NB4 (cell line): ENCODE measurements around the gene F2RL1.

ENCODE experiments used
- CTCF ChIP-seq: IDR thresholded peaks from one replicate; pipeline ENCODE4 v1.5.1; 2012; ENCODE audit warnings: low read depth, low read length
- MAX ChIP-seq: IDR thresholded peaks from 2 replicates; pipeline ENCODE4 v1.6.1; 2011; ENCODE audit warnings: low read depth, low read length
- MYC ChIP-seq: IDR thresholded peaks from 2 replicates; pipeline ENCODE4 v1.6.1; 2011; ENCODE audit warnings: low read depth, low read length
- POLR2A ChIP-seq: IDR thresholded peaks from 2 replicates; pipeline ENCODE4 v1.6.1; 2011; ENCODE audit warnings: mild to moderate bottlenecking; ENCODE audit not compliant: insufficient read length; ENCODE audit errors: extremely low read depth

GRCh38 chr5:76836585-76836984 is 17.8 kb downstream of the F2RL1 start:
- TF ChIP-seq CTCF (no peak), POLR2A (no peak), MYC (no peak), MAX (no peak)
